HepG2 (cell line): ENCODE measurements around the gene ING1. TPM values are rescaled to one million over a fixed set of nuclear protein-coding genes. Genes with fewer than 3 reads are reported as not detected.

Experiments
- ATF5 ChIP-seq: sonication (generic); formaldehyde crosslinking; IDR thresholded peaks from 2 replicates; pipeline ENCODE4 v1.4.0; 2020; ENCODE audit warnings: mild to moderate bottlenecking, low read depth, missing genetic modification reagents
- FOXJ3 ChIP-seq: sonication (generic); formaldehyde crosslinking; IDR thresholded peaks from 2 replicates; pipeline ENCODE4 v1.4.0; 2020; ENCODE audit warnings: missing genetic modification reagents, mild to moderate bottlenecking, borderline replicate concordance
- FOXK1 ChIP-seq: sonication (generic); formaldehyde crosslinking; IDR thresholded peaks from 2 replicates; pipeline ENCODE4 v1.4.0; 2020; ENCODE audit warnings: low read depth, missing genetic modification reagents, borderline replicate concordance
- GABPA ChIP-seq, 2 experiments: IDR thresholded peaks; 2 replicates each; pipeline ENCODE4 v1.6.1; 2011 to 2016; ENCODE audit warnings: low read depth in 2 of 2, low read length in 1 of 2, missing biosample characterization in 1 of 2, missing genetic modification characterization in 1 of 2
- GATAD1 ChIP-seq: IDR thresholded peaks from 2 replicates; pipeline ENCODE4 v1.6.1; 2016; ENCODE audit warnings: missing genetic modification reagents, missing compliant biosample characterization
- GMEB2 ChIP-seq: IDR thresholded peaks from 2 replicates; pipeline ENCODE4 v1.6.1; 2016; ENCODE audit warnings: missing biosample characterization, missing genetic modification reagents, low read depth
- HBP1 ChIP-seq: IDR thresholded peaks from 2 replicates; pipeline ENCODE4 v1.6.1; 2016; ENCODE audit warnings: low read depth, control low read depth
- HMGA1 ChIP-seq: sonication (generic); formaldehyde crosslinking; conservative IDR thresholded peaks from 2 replicates; pipeline ENCODE4 v1.4.0; 2020; ENCODE audit warnings: missing genetic modification reagents
- HNRNPUL1 ChIP-seq: fragments of 200-400 bp; formaldehyde crosslinking; IDR thresholded peaks from 2 replicates; pipeline ENCODE4 v1.6.1; 2017; ENCODE audit warnings: low read depth, mild to moderate bottlenecking, low read length, moderate library complexity
- NFATC3 ChIP-seq: sonication (generic); formaldehyde crosslinking; IDR thresholded peaks from 2 replicates; pipeline ENCODE4 v1.5.1; 2020; ENCODE audit warnings: mild to moderate bottlenecking, missing genetic modification reagents
- NR2C2 ChIP-seq: sonication (generic); formaldehyde crosslinking; IDR thresholded peaks from 2 replicates; pipeline ENCODE4 v1.4.0; 2020; ENCODE audit warnings: missing genetic modification reagents, mild to moderate bottlenecking, moderate library complexity, borderline replicate concordance
- PAX8 ChIP-seq: sonication (generic); formaldehyde crosslinking; IDR thresholded peaks from 2 replicates; pipeline ENCODE4 v1.8.0; 2022; ENCODE audit warnings: mild to moderate bottlenecking, missing genetic modification reagents, borderline replicate concordance
- SNRNP70 ChIP-seq: fragments of 200-400 bp; formaldehyde crosslinking; IDR thresholded peaks from 2 replicates; pipeline ENCODE4 v1.6.1; 2017; ENCODE audit warnings: mild to moderate bottlenecking, low read depth, low read length, moderate library complexity
- SP5 ChIP-seq: IDR thresholded peaks from 2 replicates; pipeline ENCODE4 v1.6.1; 2016; ENCODE audit warnings: low read depth, borderline replicate concordance
- ZBTB34 ChIP-seq: sonication (generic); formaldehyde crosslinking; IDR thresholded peaks from 2 replicates; pipeline ENCODE4 v1.8.0; 2022; ENCODE audit warnings: mild to moderate bottlenecking, missing genetic modification reagents
- ZNF264 ChIP-seq: sonication (generic); formaldehyde crosslinking; IDR thresholded peaks from 2 replicates; pipeline ENCODE4 v1.4.0; 2020; ENCODE audit warnings: missing genetic modification reagents
- ZNF30 ChIP-seq: sonication (generic); formaldehyde crosslinking; IDR thresholded peaks from 2 replicates; pipeline ENCODE4 v1.5.0; 2020; ENCODE audit warnings: mild to moderate bottlenecking, missing genetic modification reagents
- ZNF660 ChIP-seq: sonication (generic); formaldehyde crosslinking; IDR thresholded peaks from 2 replicates; pipeline ENCODE4 v1.5.1; 2020; ENCODE audit warnings: mild to moderate bottlenecking, low read depth, missing genetic modification reagents, borderline replicate concordance
- ZSCAN9 ChIP-seq: IDR thresholded peaks from 2 replicates; pipeline ENCODE4 v1.6.1; 2016; ENCODE audit warnings: borderline replicate concordance
- polyA plus RNA-seq, 8 experiments: library from polyadenylated mRNA; depleted of rRNA in 3 of 8; stranded (reverse) in 7 of 8; unstranded in 1 of 8; fragments of >200 nt; fragmentation: Illumina TruSeq in 4 of 8; extraction: Trizol in 4 of 8; gene quantifications; 2 replicates each; pipeline versions ENCODE4 v1.2.1 to v1.2.3, GENCODE V29; 2011 to 2016; ENCODE audit warnings: low read depth in 4 of 8, missing spikeins in 1 of 8, mixed read lengths in 1 of 8; ENCODE audit not compliant: insufficient read depth in 1 of 8
- total RNA-seq, 5 experiments: library from RNA; depleted of rRNA; stranded (reverse); fragments of >200 nt; fragmentation: Illumina TruSeq; extraction: Trizol; gene quantifications; 2 replicates each; pipeline ENCODE4 v1.2.3, GENCODE V29; 2016; ENCODE audit warnings: low read depth in 1 of 5
- TF ChIP-seq, protein P1 (sequence below): sonication (generic); formaldehyde crosslinking; IDR thresholded peaks from 2 replicates; pipeline ENCODE4 v1.8.0; 2022; ENCODE audit warnings: missing genetic modification reagents, mild to moderate bottlenecking, inconsistent platforms, borderline replicate concordance

The ING1 gene
- total and polyA plus RNA-seq, 2 of the 13 experiments (the other 11 are each of a cell fraction or from before 2014, with no cell fraction given), result 8.1 to 16.1 TPM

DNA sequence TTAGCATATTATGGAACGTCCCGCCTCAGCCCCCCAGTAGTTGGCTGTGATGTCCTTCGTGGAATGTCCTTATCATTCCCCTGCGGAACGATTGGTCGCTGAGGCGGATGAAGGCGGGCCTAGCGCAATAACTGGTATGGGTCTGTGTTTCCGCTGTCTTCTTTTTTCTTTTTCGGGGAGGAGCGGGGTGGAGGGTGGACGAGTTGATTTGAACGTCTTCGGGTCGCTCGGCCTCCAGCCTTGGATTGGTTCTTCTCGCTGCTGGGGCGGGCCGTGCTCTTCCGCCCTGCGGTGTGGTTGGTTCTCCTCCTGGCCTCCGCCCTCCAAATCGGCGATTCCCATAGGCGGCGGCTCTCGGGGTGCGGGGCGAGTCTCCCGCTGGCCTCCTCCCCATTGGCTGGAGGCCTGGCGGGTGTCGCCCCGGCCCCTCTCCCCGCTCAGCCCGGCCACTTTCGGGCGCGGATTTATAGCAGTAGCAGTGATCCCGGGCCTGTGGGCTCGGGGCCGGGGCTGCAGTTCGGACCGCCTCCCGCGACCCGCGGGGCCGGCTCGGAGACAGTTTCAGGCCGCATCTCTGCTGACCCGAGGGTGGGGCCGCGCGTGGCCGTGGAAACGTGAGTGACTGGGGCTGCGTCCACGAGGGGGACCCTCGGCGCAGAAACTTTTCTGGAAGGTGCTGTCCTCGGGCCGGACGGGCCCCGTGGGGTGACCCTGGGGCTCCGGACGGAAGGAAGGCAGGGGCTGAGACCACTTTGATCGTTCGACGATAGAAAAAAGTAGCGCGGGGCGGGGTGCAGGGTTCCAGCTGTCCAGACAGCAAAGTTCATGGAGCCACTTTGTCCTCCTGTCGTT is 2.1 kb downstream of the ING1 start (continued):
- TF ChIP-seq FOXK1 (CRISPR knock-in tag) (peak; percentile 52; the same call in 1 of the 2 replicates), SP5 (CRISPR knock-in tag) (no peak), NR2C2 (CRISPR knock-in tag) (peak; percentile 41; the same call in 1 of the 2 replicates), ZSCAN9 (CRISPR knock-in tag) (no peak), GMEB2 (CRISPR knock-in tag) (no peak), ZNF264 (CRISPR knock-in tag) (0 out of 2 replicates have a peak, but pooled peaks have one; percentile 50), FOXJ3 (CRISPR knock-in tag) (peak; percentile 46; the same call in 1 of the 2 replicates), NFATC3 (CRISPR knock-in tag) (0 out of 2 replicates have a peak, but pooled peaks have one; percentile 65), ZNF660 (CRISPR knock-in tag) (no peak), HNRNPUL1 (no peak), HBP1 (CRISPR knock-in tag) (no peak), ZBTB34 (CRISPR knock-in tag) (no peak), PAX8 (CRISPR knock-in tag) (no peak), ATF5 (CRISPR knock-in tag) (no peak), ZNF30 (no peak), HMGA1 (CRISPR knock-in tag) (no peak), GATAD1 (no peak), SNRNP70 (no peak), GABPA (IDR thresholded peaks at IDR 0.05; ENCODE audit: low read depth, low read length) (no peak), GABPA (CRISPR knock-in tag; IDR thresholded peaks at IDR 0.05; ENCODE audit: low read depth) (peak; percentile 81)
- TF ChIP-seq, protein P1, sequence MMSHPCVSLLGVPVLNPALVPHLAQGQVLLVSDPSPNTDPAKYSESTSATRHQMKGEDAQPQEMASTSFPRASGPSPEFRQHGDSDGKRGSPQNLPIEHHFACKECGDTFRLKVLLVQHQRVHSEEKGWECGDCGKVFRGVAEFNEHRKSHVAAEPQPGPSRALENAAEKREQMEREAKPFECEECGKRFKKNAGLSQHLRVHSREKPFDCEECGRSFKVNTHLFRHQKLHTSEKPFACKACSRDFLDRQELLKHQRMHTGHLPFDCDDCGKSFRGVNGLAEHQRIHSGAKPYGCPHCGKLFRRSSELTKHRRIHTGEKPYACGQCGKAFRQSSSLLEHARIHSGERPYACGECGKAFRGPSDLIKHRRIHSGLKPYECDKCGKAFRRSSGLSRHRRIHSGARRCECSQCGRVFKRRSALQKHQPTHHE (CRISPR knock-in tag), result no peak
